Thoracic aorta (tissue), 2 donors: ENCODE results near the gene PSMB8. TPM values are rescaled to one million over a fixed set of nuclear protein-coding genes. Genes with fewer than 3 reads are reported as not detected.

ENCODE experiments used
- ATAC-seq: fragments of 150-250 bp; one replicate; pipeline ENCODE4 v1.8.0; 2017; ENCODE audit warnings: low read depth; ENCODE audit not compliant: insufficient number of reproducible peaks, low FRiP score
- DNase-seq: peaks from one replicate; pipeline ENCODE4 v3.0.0-alpha.2; 2020; ENCODE audit warnings: low spot score
- H3K27ac ChIP-seq, 2 donors: fragments of 200-600 bp; sonication (generic); 1 replicate in 1 of 2; 2 replicates in 1 of 2; pipeline ENCODE4 v1.5.1; 2016; ENCODE audit warnings: mild to moderate bottlenecking in 2 of 2, moderate library complexity in 2 of 2
- H3K27me3 ChIP-seq: fragments of 200-600 bp; sonication (generic); replicated peaks from 2 replicates; pipeline ENCODE4 v1.6.0; 2016; ENCODE audit warnings: mild to moderate bottlenecking; ENCODE audit not compliant: insufficient read depth
- H3K36me3 ChIP-seq: fragments of 200-600 bp; sonication (generic); one replicate; pipeline ENCODE4 v1.5.1; 2016
- H3K4me1 ChIP-seq, 2 donors: fragments of 200-600 bp; sonication (generic); 1 replicate in 1 of 2; 2 replicates in 1 of 2; pipeline versions ENCODE4 v1.5.1 to v1.6.0; 2016; ENCODE audit warnings: low read depth in 2 of 2, mild to moderate bottlenecking in 1 of 2; ENCODE audit not compliant: control insufficient read depth in 1 of 2
- H3K4me3 ChIP-seq: fragments of 200-600 bp; sonication (generic); 2 replicates; pipeline ENCODE4 v1.5.1; 2016; ENCODE audit warnings: mild to moderate bottlenecking
- H3K9me3 ChIP-seq: fragments of 200-600 bp; sonication (generic); 2 replicates; pipeline ENCODE4 v1.5.1; 2016
- CTCF ChIP-seq: fragments of 200-600 bp; sonication (generic); IDR thresholded peaks from one replicate; pipeline ENCODE4 v1.5.1; 2019; ENCODE audit warnings: antibody characterized with exemption
- total RNA-seq, 2 donors: library from RNA; depleted of rRNA; stranded (reverse); fragments of >200 nt; gene quantifications; one replicate each; pipeline versions ENCODE4 v1.1.0 to v1.2.3, GENCODE V29; 2016

The PSMB8 gene
- total RNA-seq, 2 donors from 2014 or later = 28.4 to 43.3 TPM

GRCh38 chr6:32830017-32830416 lies 13.8 kb downstream of the PSMB8 start:
- no peak overlapping the region for H3K27ac ChIP-seq
- no peak overlapping the region for H3K4me3 ChIP-seq
- no peak for TF ChIP-seq CTCF
- no peaks in the 10 kb centered on the region for H3K9me3 ChIP-seq
- H3K36me3 ChIP-seq = peaks cover 17% of the 10 kb centered on the region
- DNase-seq (no peak), ATAC-seq (no peak)
- H3K27me3 ChIP-seq = no peaks in the 10 kb centered on the region
- no peaks in the 10 kb centered on the region for H3K4me1 ChIP-seq

GRCh38 chr6:32829495-32829894 lies 14.4 kb downstream of the PSMB8 start:
- DNase-seq (no peak), ATAC-seq (no peak)
- peaks cover 17% of the 10 kb centered on the region for H3K36me3 ChIP-seq
- no peak for TF ChIP-seq CTCF
- no peaks in the 10 kb centered on the region for H3K4me1 ChIP-seq
- H3K9me3 ChIP-seq = no peaks in the 10 kb centered on the region
- H3K4me3 ChIP-seq = no peak overlapping the region
- H3K27ac ChIP-seq = no peak overlapping the region
- no peaks in the 10 kb centered on the region for H3K27me3 ChIP-seq

GRCh38 chr6:32827025-32827424 lies 16.8 kb downstream of the PSMB8 start:
- Histone ChIP-seq H3K27me3 (no peaks in the 10 kb centered on the region), H3K36me3 (peaks cover 15% of the 10 kb centered on the region), H3K4me3 (no peak overlapping the region), H3K27ac (no peak overlapping the region), H3K9me3 (no peaks in the 10 kb centered on the region), H3K4me1 (no peaks in the 10 kb centered on the region)
- ATAC-seq (no peak), DNase-seq (no peak)
- no peak for TF ChIP-seq CTCF

- no peak for DNase-seq
- H3K27ac ChIP-seq = no peak overlapping the region
- no peak for TF ChIP-seq CTCF
Observed at GRCh38 chr6:32825966-32826365, 17.9 kb downstream of the PSMB8 start.

GRCh38 chr6:32819729-32820128 lies 24.1 kb downstream of the PSMB8 start:
- no peaks in the 10 kb centered on the region for H3K9me3 ChIP-seq
- ATAC-seq = no peak
- H3K4me3 ChIP-seq = no peak overlapping the region
- H3K27me3 ChIP-seq = no peaks in the 10 kb centered on the region
- H3K4me1 ChIP-seq = no peaks in the 10 kb centered on the region
- no peaks in the 10 kb centered on the region for H3K36me3 ChIP-seq
- no peak for DNase-seq
- H3K27ac ChIP-seq = no peak overlapping the region
- TF ChIP-seq CTCF = no peak

More at GRCh38 chr6:32825966-32826365, 17.9 kb downstream of the PSMB8 start:
- no peak for ATAC-seq
- Histone ChIP-seq H3K4me3 (no peak overlapping the region), H3K27me3 (no peaks in the 10 kb centered on the region), H3K36me3 (peaks cover 15% of the 10 kb centered on the region), H3K4me1 (no peaks in the 10 kb centered on the region), H3K9me3 (no peaks in the 10 kb centered on the region)
